Skeletal muscle satellite cell (primary cell): ENCODE measurements around the gene PALLD.

Experiments
- H3K27me3 ChIP-seq: 2 replicates; pipeline ENCODE4 v1.7.0; 2013; ENCODE audit warnings: low read length; ENCODE audit not compliant: control insufficient read depth, insufficient read depth
- H3K36me3 ChIP-seq: 2 replicates; pipeline ENCODE4 v1.7.0; 2013; ENCODE audit warnings: mild to moderate bottlenecking, control low read depth, low read length; ENCODE audit not compliant: insufficient read depth
- H3K4me1 ChIP-seq: 2 replicates; pipeline ENCODE4 v1.7.0; 2013; ENCODE audit warnings: low read length; ENCODE audit not compliant: control insufficient read depth, insufficient read depth
- H3K4me2 ChIP-seq: 2 replicates; pipeline ENCODE4 v1.7.0; 2013; ENCODE audit warnings: mild to moderate bottlenecking, low read length
- H3K4me3 ChIP-seq: 2 replicates; pipeline ENCODE4 v1.7.0; 2013; ENCODE audit warnings: low read length
- H3K9ac ChIP-seq: 2 replicates; pipeline ENCODE4 v1.7.0; 2013; ENCODE audit warnings: mild to moderate bottlenecking, low read depth, low read length, moderate library complexity
- H3K9me3 ChIP-seq: replicated peaks from 2 replicates; pipeline ENCODE4 v1.7.0; 2013; ENCODE audit warnings: mild to moderate bottlenecking, control low read depth, low read length

The PALLD gene

DNA sequence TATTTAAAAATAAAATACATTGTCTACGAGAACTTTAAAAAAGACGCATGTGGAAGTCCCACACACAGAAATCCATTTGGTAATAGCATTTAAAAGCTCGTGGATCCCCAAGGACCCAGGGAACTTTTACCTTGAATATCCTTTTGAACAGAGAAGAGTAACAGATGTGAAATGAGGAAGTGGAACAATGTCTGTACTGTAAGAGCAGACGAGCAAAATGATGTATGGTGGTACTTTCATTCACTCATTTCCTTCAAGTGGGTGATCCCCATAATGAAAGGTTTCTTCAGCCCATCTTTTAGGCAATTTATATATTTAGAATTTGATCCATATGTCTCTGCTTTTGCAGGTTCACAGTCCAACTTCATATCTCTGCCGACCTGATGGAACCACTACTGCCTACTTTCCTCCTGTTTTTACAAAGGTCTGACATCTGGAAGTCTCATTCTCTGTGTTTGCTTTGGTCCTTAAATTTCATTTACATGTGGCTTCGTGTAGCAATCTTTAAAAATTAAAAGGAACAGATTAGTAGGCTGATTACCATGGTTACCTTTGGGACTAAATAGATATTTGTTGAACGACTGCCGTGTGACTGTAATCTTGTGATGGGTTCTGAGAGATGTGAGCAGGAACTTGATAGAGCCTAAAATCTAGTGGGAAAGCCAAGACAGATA lies 188.4 kb downstream of the PALLD start:
- Histone ChIP-seq H3K27me3 (no peaks in the 10 kb centered on the region), H3K9me3 (no peaks in the 10 kb centered on the region), H3K4me2 (no peak overlapping the region), H3K9ac (no peak overlapping the region), H3K4me1 (peaks cover 17% of the 10 kb centered on the region), H3K4me3 (no peak overlapping the region), H3K36me3 (peaks cover 61% of the 10 kb centered on the region)

DNA sequence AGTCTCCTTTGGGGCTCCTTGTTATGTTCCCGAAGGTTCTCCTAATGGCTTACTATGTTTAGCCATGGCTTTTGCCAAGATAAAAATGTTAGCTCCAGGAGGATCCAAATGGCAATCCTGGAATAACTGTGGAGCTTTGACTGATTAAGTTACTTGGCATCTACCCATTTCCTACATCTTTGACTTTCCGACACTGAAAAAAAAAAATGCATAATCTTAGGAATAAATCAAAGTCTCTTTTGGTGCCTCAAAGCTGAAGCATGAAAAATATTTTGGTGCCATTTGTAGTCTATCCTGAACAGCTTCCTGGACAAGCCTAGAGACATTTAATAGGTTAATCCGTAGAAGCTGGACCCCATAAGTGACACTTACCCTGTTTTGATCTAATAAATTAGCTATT lies 191.7 kb downstream of the PALLD start:
- H3K9me3 ChIP-seq, result no peaks in the 10 kb centered on the region
- peaks cover 58% of the 10 kb centered on the region for H3K36me3 ChIP-seq
- peaks cover 25% of the 10 kb centered on the region for H3K4me1 ChIP-seq
- H3K27me3 ChIP-seq, result no peaks in the 10 kb centered on the region
- no peak overlapping the region for H3K4me3 ChIP-seq
- H3K4me2 ChIP-seq, result no peak overlapping the region
- no peak overlapping the region for H3K9ac ChIP-seq

DNA sequence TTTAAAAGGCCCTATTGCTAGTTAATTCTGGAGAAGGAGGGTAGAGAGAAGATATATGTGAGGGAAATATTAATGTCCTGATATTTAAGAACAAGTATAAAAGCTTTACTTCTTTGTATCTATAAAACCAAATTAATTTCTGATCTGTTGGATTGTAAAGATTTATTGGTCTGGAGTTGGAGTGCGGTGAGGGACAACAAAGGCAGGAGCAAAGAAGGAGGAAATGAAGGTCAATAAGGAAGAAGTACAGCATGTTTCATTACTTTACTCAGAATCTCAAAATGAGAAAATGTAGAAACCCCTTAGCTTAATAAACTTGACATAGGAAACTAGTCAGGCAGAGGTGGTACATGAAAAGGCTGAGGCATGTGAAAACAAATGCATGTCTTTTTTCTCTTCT lies 192.9 kb downstream of the PALLD start:
- Histone ChIP-seq H3K4me2 (no peak overlapping the region), H3K27me3 (no peaks in the 10 kb centered on the region), H3K9ac (no peak overlapping the region), H3K4me1 (peaks cover 33% of the 10 kb centered on the region), H3K9me3 (no peaks in the 10 kb centered on the region), H3K36me3 (peaks cover 46% of the 10 kb centered on the region), H3K4me3 (no peak overlapping the region)

DNA sequence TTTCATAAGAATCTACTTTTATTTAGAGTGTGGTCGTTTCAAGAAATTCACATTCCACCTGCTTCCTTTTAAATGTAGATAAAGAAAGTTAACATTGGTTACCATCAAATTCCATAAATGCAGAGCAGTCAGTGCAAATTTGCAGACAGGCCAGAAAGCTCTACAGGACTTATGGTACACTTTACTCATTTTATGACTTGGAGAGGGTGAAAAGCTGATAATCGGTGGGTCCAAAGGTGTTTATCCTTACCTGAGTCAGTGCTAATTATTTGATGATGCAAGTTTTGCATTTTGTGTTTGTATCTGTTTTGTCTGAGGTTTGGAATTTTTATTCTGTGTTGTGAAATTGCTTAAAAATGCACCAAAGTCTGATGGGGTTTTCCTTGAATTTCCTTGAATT lies 193.3 kb downstream of the PALLD start:
- Histone ChIP-seq H3K9ac (no peak overlapping the region), H3K27me3 (no peaks in the 10 kb centered on the region), H3K4me1 (peaks cover 37% of the 10 kb centered on the region), H3K9me3 (no peaks in the 10 kb centered on the region), H3K4me3 (no peak overlapping the region), H3K4me2 (no peak overlapping the region), H3K36me3 (peaks cover 42% of the 10 kb centered on the region)

DNA sequence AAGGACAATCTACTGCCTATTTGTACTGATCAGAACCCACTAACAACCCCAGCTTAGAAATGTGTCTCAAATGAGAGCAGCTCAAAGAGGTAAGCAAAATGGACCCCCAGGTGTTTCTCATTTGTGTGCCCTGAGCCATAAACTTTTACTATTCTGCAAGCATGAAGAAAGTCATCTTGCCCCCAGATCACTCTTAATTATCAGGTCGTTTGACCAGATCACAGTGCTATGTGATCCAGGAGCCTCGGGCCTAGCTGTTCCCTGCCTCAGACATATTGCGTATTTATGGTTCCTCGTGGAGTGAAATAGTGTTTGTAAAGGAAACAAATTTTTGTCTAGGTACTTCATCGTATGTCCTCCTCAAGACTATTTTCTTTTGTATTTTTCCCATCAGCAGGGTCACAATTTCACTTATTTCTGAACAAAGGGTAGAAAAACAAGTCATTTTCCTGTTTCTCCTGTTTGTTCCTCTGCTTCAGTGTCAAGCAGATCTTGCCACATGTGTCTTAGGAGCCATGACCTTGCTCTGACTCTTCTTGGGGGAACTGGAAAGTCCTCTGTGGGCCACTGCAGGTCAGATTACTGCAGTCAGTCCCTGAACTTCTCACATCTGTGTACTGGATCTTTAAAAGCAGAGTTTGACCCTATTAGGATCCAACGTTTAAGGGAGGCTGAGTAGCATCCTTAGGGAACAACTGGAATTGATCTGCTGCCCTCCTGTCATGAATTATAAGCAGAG lies 194.9 kb downstream of the PALLD start:
- Histone ChIP-seq H3K9me3 (no peaks in the 10 kb centered on the region), H3K9ac (peak overlapping the region; percentile 12), H3K4me2 (no peak overlapping the region), H3K36me3 (peaks cover 39% of the 10 kb centered on the region), H3K27me3 (no peaks in the 10 kb centered on the region), H3K4me3 (no peak overlapping the region), H3K4me1 (peaks cover 47% of the 10 kb centered on the region)

DNA sequence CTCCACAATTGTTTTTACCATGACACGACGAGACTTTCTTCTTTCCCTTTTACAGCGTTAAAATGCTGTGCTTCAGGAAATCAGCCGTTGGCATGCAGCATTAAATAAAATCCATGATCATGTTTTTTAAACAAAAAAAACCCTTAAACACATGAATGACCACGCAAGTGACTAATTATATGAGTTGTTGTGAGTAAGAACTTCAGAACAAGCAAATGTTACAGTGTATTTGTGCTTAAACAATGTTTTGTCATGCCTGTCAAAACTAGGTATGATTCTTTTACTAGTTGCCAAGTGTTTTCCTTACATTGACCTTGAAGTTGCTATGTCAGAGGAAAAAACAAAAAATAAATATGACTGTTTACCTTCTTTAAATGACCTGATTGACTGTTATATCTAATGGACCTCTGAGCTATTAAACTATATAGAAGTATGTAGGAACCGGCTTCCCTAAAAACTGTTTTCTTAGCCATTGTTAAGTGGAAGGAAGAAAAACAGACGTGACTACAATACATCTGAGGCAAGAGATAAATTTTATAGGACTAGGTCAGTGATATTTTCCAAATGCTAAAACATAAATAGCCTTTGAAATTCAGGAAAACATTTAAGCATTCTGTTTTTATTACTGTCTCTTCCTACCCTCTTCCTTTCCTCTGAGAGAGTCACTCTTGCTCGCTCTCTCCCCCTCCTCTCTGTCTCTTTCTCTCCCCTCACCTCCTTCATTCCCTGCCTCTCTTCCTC lies 197.1 kb downstream of the PALLD start:
- no peaks in the 10 kb centered on the region for H3K9me3 ChIP-seq

DNA sequence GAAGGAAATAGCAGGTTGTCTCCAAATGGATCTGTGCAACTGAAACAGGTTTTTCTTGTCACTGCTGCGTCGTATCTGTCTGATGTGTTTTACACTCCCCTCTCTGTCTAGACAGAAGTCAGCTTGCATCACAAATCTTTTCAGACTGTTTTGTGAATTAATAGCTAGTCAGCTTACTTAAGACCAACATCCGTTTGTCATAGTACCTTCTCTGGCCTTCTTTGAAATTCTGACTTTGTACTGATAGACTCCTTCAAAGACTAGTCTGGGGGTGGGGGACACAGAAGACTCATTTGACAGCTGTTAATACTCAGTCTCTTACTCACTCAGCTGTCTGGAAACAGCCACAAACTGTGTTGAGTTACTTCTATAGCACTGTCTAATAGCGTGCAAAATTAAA lies 197.8 kb downstream of the PALLD start:
- Histone ChIP-seq H3K4me3 (peak overlapping the region; percentile 4), H3K9me3 (no peaks in the 10 kb centered on the region), H3K4me1 (peaks cover 47% of the 10 kb centered on the region), H3K27me3 (no peaks in the 10 kb centered on the region), H3K36me3 (peaks cover 48% of the 10 kb centered on the region), H3K4me2 (peak overlapping the region; percentile 64), H3K9ac (peak overlapping the region; percentile 63)

More for the DNA sequence above, 197.1 kb downstream of the PALLD start:
- peaks cover 47% of the 10 kb centered on the region for H3K36me3 ChIP-seq
- H3K27me3 ChIP-seq, result no peaks in the 10 kb centered on the region
- H3K9ac ChIP-seq, result peak overlapping the region; percentile 63
- no peak overlapping the region for H3K4me3 ChIP-seq
- peaks cover 47% of the 10 kb centered on the region for H3K4me1 ChIP-seq
- peak overlapping the region; percentile 64 for H3K4me2 ChIP-seq

DNA sequence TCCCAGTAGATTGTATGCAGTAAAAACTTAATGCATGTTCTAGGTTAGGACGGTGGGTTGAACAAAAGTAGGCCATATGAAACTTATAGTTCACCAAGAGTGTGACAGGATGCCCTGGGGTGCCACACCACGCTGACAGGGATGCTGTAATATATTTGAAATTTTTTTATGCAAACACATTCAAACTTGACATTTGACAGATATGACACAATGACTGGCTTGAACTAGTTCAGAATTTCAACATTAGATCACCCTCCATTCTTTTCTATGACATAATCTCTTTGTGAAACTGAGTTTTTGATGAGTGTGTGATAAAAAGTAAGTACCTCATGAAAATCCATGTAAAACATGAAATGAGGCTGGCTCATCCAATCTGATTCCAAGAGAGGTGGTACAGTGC lies 198.4 kb downstream of the PALLD start:
- peak overlapping the region; percentile 4 for H3K4me3 ChIP-seq
- H3K9me3 ChIP-seq, result no peaks in the 10 kb centered on the region
- no peaks in the 10 kb centered on the region for H3K27me3 ChIP-seq
- H3K4me2 ChIP-seq, result peak overlapping the region; percentile 64
- H3K9ac ChIP-seq, result peak overlapping the region; percentile 53
- peaks cover 47% of the 10 kb centered on the region for H3K4me1 ChIP-seq
- peaks cover 55% of the 10 kb centered on the region for H3K36me3 ChIP-seq

DNA sequence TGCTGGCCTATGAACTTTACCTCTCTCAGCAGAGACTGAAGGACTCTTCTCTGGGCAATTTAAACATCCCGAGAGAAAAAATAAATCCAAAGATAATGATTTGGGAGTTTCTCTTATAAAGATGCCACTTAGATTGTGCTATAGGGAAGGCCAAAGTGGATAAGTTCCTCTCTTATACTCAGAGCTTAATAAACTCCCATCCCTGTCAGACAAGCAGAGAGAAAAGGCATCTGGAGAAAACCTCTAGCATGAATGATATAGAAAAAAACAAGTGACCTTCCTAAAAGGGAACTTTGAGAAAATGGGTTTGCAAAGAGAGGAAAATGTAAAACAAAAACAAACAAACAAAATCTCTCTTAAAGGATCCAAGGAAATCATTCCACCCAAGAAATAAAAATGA lies 199.4 kb downstream of the PALLD start:
- no peak overlapping the region for H3K4me3 ChIP-seq
- no peaks in the 10 kb centered on the region for H3K9me3 ChIP-seq
- no peak overlapping the region for H3K4me2 ChIP-seq
- H3K27me3 ChIP-seq, result no peaks in the 10 kb centered on the region
- no peak overlapping the region for H3K9ac ChIP-seq
- H3K4me1 ChIP-seq, result peaks cover 47% of the 10 kb centered on the region
- H3K36me3 ChIP-seq, result peaks cover 54% of the 10 kb centered on the region

DNA sequence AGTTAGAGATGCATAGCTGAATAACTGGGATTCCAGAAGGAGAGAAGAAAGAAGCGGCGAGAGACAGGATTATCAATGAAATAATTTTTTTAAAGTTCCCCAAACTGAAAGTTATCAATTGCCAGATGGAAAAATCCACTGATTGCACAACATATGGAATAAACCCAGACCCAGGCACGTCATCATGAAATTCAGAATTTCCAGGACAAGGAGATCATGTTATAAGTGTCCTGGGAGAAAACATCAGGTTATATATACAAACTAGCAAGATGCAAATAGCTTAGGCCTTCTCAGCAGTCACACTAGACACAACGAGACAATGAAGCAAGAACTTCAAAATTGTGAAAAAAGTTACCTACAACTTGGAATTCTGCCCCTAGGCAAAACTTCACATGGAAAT lies 200.0 kb downstream of the PALLD start:
- no peaks in the 10 kb centered on the region for H3K9me3 ChIP-seq
- H3K9ac ChIP-seq, result no peak overlapping the region
- H3K36me3 ChIP-seq, result peaks cover 54% of the 10 kb centered on the region
- peaks cover 42% of the 10 kb centered on the region for H3K4me1 ChIP-seq
- no peaks in the 10 kb centered on the region for H3K27me3 ChIP-seq
- H3K4me3 ChIP-seq, result no peak overlapping the region
- no peak overlapping the region for H3K4me2 ChIP-seq

DNA sequence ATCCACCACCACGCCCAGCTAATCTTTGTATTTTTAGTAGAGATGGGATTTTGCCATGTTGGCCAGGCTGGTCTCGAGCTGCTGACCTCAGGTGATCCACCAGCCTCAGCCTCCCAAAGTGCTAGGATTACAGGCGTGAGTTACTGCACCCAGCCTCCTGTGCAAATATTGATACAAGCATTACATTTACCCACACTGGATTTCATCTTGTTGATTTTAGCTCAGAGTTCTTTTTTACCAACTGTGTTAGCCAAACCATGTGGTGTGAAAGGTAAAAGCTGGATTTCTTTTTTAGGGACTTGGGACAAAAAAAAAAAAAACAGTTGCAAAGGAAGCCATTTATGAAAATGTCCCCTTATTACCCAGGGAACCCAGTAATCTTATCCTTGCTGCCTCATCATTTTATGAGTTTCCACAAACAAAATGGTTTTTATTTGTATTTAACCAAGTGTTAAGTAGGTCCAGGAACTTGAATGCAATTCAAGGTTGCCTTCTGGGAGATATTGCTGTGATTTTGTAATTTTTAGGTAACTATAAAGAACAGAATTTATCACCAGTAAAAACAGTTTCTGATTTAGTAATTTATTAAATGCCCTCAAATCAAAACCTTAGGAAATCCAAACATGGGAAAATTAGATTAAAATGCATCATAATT lies 202.5 kb downstream of the PALLD start:
- no peaks in the 10 kb centered on the region for H3K9me3 ChIP-seq

More for the DNA sequence above, 202.5 kb downstream of the PALLD start:
- Histone ChIP-seq H3K9ac (no peak overlapping the region), H3K36me3 (peaks cover 43% of the 10 kb centered on the region), H3K4me3 (no peak overlapping the region), H3K4me1 (peaks cover 19% of the 10 kb centered on the region), H3K4me2 (no peak overlapping the region), H3K27me3 (no peaks in the 10 kb centered on the region)
